GM12864 (cell line): ENCODE data around the gene RNF212B.

Experiments used
- DNase-seq: peaks from one replicate; pipeline ENCODE4 v3.0.0-alpha.2; 2011; ENCODE audit warnings: low read depth
- H3K4me3 ChIP-seq: 2 replicates; pipeline ENCODE4 v1.5.1; 2011; ENCODE audit warnings: mild to moderate bottlenecking, low read depth, low read length, control low read depth
- CTCF ChIP-seq: IDR thresholded peaks from 2 replicates; pipeline ENCODE4 v1.5.1; 2011; ENCODE audit warnings: low read depth, mild to moderate bottlenecking, moderate library complexity, low read length, control low read depth, inconsistent platforms; ENCODE audit errors: missing control alignments

The RNF212B gene

GRCh38 chr14:23299211-23299957 lies 61.6 kb downstream of the RNF212B start:
- no peak overlapping the region for H3K4me3 ChIP-seq
- TF ChIP-seq CTCF, result peak; percentile 35
- DNase-seq, result no peak

- TF ChIP-seq CTCF, result no peak
- H3K4me3 ChIP-seq, result peak overlapping the region; percentile 82
- DNase-seq, result no peak
Measured at GRCh38 chr14:23299986-23300686, 62.4 kb downstream of the RNF212B start.

GRCh38 chr14:23300687-23301223 lies 63.0 kb downstream of the RNF212B start:
- no peak for DNase-seq
- H3K4me3 ChIP-seq, result peak overlapping the region; percentile 82
- TF ChIP-seq CTCF, result no peak

- H3K4me3 ChIP-seq, result peak overlapping the region; percentile 82
- peak; percentile 53 for TF ChIP-seq CTCF
- peak; percentile 91 for DNase-seq
Measured at GRCh38 chr14:23301288-23301968, 63.7 kb downstream of the RNF212B start.

GRCh38 chr14:23301969-23302289 lies 64.2 kb downstream of the RNF212B start:
- no peak for TF ChIP-seq CTCF
- DNase-seq, result no peak
- peak overlapping the region; percentile 78 for H3K4me3 ChIP-seq

GRCh38 chr14:23302290-23303225 lies 64.8 kb downstream of the RNF212B start, which contains the start of gene PPP1R3E:
TSS of gene PPP1R3E (minus strand) at chr14:23302859. CDS start at chr14:23302576, 283 bp downstream.
- H3K4me3 ChIP-seq, result peak within 1 kb of the TSS; percentile 78
- no peak for TF ChIP-seq CTCF
- DNase-seq, result peak; percentile 78
